H7 (cell line): ENCODE measurements around the gene SERPINB4. TPM values are rescaled to one million over a fixed set of nuclear protein-coding genes. Genes with fewer than 3 reads are reported as not detected.
"Not testable (repeated sequence)": the region's sequence is repeated elsewhere in the genome, so short reads cannot be mapped to it uniquely, and the experiment has no call there.

ENCODE experiments used
- DNase-seq: peaks from one replicate; pipeline ENCODE4 v3.0.0; 2012
- H3K27me3 ChIP-seq: 2 replicates; pipeline ENCODE4 v1.6.0; 2011; ENCODE audit warnings: mild to moderate bottlenecking, low read length; ENCODE audit not compliant: control insufficient read depth, insufficient read depth
- H3K36me3 ChIP-seq: replicated peaks from 2 replicates; pipeline ENCODE4 v1.5.1; 2011; ENCODE audit warnings: low read length; ENCODE audit not compliant: control insufficient read depth, insufficient read depth
- H3K4me3 ChIP-seq: 2 replicates; pipeline ENCODE4 v1.5.1; 2011; ENCODE audit warnings: low read depth, mild to moderate bottlenecking, control low read depth, low read length, moderate library complexity; ENCODE audit not compliant: insufficient read depth
- total RNA-seq: library from RNA; depleted of rRNA; stranded (reverse); fragments of >200 nt; shearing (Covaris generic); gene quantifications from 2 replicates; pipeline ENCODE4 v1.2.3, GENCODE V29; 2014; rRNA removed

SERPINB4 gene
- not detected in 2 replicates for total RNA-seq

- not testable (repeated sequence) for DNase-seq, H3K27me3 ChIP-seq, H3K36me3 ChIP-seq, H3K4me3 ChIP-seq
Measured at GRCh38 chr18:63644142-63644541, at the start of gene SERPINB4. Gene SERPINB4 (minus strand): TSS chr18:63644256. CDS start chr18:63643577, 679 bp downstream.

- no peak for DNase-seq
- H3K4me3 ChIP-seq, result no peak overlapping the region
- H3K36me3 ChIP-seq, result no peaks in the 10 kb centered on the region
- H3K27me3 ChIP-seq, result no peaks in the 10 kb centered on the region
Measured at GRCh38 chr18:63689064-63689463, 45.0 kb upstream of the SERPINB4 start.

GRCh38 chr18:63686871-63687270, 42.8 kb upstream of the SERPINB4 start:
- Histone ChIP-seq H3K4me3 (no peak overlapping the region), H3K36me3 (no peaks in the 10 kb centered on the region), H3K27me3 (no peaks in the 10 kb centered on the region)
- DNase-seq, result no peak

GRCh38 chr18:63684718-63685117, 40.7 kb upstream of the SERPINB4 start:
- H3K27me3 ChIP-seq, result no peaks in the 10 kb centered on the region
- no peak overlapping the region for H3K4me3 ChIP-seq
- no peaks in the 10 kb centered on the region for H3K36me3 ChIP-seq
- no peak for DNase-seq

DNA sequence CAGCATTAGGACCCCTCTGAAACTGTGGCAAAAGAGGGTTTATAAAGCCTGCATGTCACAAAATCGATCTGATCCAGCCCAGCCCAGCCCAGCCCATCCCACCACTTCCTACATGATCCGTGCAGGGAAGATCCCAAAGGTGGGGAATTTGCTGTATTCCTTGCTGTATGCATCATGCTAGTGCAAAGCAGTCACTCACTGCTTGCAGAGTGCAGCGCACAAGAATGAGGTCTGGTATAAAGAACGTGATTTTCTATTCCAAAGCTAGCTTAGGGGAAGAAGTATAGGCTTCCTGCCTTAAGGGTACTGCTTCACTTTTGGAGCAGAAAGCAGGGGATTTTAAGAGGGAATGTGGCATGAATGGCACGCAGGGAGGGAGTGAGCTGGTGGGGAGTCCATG, 39.8 kb upstream of the SERPINB4 start:
- Histone ChIP-seq H3K27me3 (no peaks in the 10 kb centered on the region), H3K4me3 (no peak overlapping the region), H3K36me3 (no peaks in the 10 kb centered on the region)
- no peak for DNase-seq

DNA sequence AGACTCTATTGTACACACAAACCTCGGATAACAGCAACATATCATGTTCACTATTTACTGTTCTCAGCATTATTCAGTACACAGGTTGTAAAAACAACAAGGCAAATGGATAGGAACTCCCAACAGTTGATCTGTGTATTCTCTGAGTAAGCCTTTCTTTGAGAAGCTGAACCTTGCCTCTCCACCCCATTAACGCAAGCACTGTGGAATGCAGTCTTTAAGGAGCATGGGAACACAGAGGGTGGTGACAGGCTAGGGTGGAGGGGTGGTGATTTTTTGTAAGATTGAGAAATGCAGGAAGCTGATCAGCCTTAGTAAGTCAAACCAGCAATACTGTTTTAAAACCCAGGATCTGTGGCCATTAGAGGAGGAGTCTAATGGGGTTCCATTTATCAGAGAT, 39.1 kb upstream of the SERPINB4 start:
- Histone ChIP-seq H3K36me3 (no peaks in the 10 kb centered on the region), H3K4me3 (no peak overlapping the region), H3K27me3 (no peaks in the 10 kb centered on the region)
- DNase-seq, result peak; percentile 2

GRCh38 chr18:63681449-63682340, 37.6 kb upstream of the SERPINB4 start:
- Histone ChIP-seq H3K27me3 (no peaks in the 10 kb centered on the region), H3K4me3 (no peak overlapping the region), H3K36me3 (no peaks in the 10 kb centered on the region)
- no peak for DNase-seq

DNA sequence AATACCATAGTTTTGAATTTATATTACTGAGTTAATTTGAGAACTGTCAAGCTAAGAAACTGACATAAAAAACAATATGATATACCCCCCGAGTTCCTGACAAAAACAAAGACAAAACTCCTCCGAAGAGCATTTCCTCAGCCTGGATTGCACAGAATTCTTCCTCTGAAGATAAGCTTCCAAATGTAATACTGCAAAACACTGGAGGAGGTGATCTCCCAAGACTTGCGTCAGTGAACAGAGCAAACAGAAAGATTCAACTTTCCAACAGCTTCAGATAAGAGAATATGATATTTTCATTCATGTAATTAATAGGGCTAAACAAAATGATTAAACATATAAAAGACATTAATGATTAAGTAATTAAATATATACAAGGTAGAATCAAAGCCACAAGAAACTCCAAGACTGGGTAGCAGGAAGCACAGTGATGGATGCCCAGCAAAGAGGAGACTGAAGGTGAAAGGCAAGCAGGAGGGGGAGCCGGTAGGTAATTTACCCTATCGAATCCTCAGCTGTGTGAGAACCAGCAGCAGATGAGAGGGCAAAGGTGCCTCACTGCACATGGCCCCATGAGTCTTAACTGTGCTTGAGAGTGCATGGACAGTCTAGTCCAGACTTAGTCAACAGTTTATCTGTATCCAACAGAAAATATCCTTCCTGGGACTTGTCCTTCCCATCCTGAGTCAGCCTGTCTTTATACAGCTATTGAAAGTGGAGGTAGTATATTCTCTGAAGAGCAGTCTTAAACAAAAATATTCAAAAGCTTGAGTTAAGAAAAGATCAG, 36.0 kb upstream of the SERPINB4 start:
- no peak for DNase-seq
- Histone ChIP-seq H3K27me3 (no peaks in the 10 kb centered on the region), H3K4me3 (no peak overlapping the region), H3K36me3 (no peaks in the 10 kb centered on the region)

DNA sequence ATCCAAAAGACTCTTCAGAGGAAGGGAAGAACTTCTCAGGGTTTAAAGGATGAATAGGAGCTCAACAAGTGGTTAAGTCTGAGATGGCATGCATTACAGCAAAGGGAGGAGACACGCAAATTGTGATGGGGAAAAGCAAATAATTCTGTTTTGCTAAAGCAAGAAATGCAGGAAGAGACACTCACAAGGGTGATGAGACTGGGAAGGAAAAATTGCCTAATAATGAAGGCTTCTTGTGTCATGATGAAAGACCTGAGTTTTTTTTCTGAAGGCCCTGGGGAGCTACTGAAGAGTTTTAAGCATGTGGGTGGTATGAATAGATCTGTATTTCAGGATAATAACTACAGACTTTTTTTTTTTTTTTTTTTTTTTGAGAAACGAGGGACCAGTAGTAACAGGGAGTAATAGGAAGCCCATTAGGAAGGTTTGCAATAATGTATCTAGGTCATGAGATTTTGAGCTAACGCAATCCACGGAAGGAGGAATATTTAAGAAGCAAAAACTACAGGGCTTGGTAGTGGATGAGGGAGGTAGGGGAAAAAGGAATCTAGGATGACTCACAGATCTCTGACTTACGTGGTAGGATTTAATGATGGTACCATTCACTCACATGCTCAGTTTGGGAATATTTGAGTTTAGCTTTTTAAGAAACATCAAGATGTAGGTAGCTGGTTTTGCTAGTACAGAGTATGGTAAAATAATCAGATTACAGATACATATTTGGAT, 33.6 kb upstream of the SERPINB4 start:
- no peak for DNase-seq
- Histone ChIP-seq H3K36me3 (no peaks in the 10 kb centered on the region), H3K4me3 (no peak overlapping the region), H3K27me3 (no peaks in the 10 kb centered on the region)

DNA sequence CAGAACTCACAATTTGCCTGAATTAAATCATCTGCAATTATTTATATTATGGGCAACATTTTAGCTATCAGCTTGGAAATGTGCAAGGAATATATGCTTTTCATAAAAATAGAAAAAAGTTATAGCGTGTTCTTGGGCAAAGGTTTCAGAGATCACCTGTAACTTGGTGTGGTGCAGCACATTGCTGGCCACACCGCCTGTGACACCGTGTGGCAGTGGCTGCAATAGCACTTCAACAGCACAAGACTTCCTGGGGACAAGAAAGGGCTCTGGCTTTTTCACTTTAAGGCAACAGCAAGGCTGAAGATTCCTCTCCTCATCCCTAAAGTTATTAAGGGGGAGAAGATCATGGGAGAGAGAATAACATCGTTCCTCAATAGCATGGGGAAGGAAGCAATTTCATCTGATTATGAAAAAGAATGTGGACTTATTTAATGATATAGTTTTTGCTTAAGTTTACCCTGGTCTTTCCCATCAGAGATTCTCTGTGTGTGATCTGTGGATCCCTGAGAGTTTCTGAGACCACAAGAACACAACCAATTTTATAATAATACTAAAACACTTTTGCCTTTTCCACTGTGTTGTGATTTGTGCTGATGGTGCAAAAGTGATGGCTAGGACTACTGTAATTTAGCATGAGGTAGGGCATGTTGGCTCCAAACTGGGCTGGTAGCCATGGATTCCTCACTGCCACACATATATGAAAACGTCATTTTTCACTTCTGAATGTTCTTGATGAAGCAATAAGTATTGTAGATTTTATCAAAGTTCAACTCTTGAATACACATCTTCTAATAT, 32.7 kb upstream of the SERPINB4 start:
- DNase-seq, result peak; percentile 5
- H3K27me3 ChIP-seq, result no peaks in the 10 kb centered on the region
- H3K4me3 ChIP-seq, result no peak overlapping the region
- no peaks in the 10 kb centered on the region for H3K36me3 ChIP-seq

- no peak for DNase-seq
- no peak overlapping the region for H3K4me3 ChIP-seq
Measured at GRCh38 chr18:63664571-63664970, 20.5 kb upstream of the SERPINB4 start.

GRCh38 chr18:63661750-63662149, 17.7 kb upstream of the SERPINB4 start, which contains the start of gene SERPINB3:
Gene SERPINB3 (minus strand): TSS chr18:63661893. CDS start chr18:63661216, 677 bp downstream.
- not testable (repeated sequence) for H3K4me3 ChIP-seq, H3K27me3 ChIP-seq, H3K36me3 ChIP-seq, DNase-seq

More at GRCh38 chr18:63664571-63664970, 20.5 kb upstream of the SERPINB4 start:
- H3K27me3 ChIP-seq, result no peaks in the 10 kb centered on the region
- no peaks in the 10 kb centered on the region for H3K36me3 ChIP-seq

DNA sequence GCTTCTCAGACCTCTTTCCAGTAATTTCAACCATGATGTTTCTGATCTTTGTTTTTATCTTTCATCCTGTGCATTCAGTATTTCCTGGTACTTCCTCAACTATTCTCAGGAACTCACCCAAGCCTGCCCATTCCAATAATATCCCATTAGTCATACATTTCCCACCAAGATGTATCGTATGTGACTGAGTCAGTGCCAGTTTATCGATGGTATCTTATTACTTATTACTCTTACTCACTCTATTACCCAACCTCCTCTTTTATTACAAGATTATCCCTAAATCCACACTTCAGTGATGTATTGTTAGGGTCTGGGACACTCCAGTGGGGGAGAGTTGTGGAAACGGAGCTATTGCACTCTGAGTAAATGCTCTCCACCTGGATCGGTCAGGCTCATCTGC, 14.9 kb upstream of the SERPINB4 start:
- H3K4me3 ChIP-seq, DNase-seq, H3K27me3 ChIP-seq, H3K36me3 ChIP-seq: not testable (repeated sequence)

GRCh38 chr18:63650271-63650670, 6.2 kb upstream of the SERPINB4 start:
- not testable (repeated sequence) for H3K4me3 ChIP-seq, DNase-seq, H3K36me3 ChIP-seq, H3K27me3 ChIP-seq
